SU-DHL-6 (cell line): ENCODE results near the gene UBASH3A.

Source experiments
- CTCF ChIP-seq: fragments of 200-600 bp; sonication (generic); IDR thresholded peaks from one replicate; pipeline ENCODE4 v1.5.1; 2017; ENCODE audit warnings: antibody characterized with exemption, mild to moderate bottlenecking, low read length, moderate library complexity; ENCODE audit not compliant: insufficient read depth, poor library complexity, severe bottlenecking
- EZH2phosphoT487 ChIP-seq: fragments of 200-600 bp; sonication (generic), shearing (Covaris generic); conservative IDR thresholded peaks from 2 replicates; pipeline ENCODE4 v1.6.1; 2018; ENCODE audit warnings: mild to moderate bottlenecking, antibody characterized with exemption, low read length, moderate library complexity, mixed read lengths

- TF ChIP-seq CTCF (no peak), EZH2phosphoT487 (no peak)
Measured at GRCh38 chr21:42406201-42406621, 2.5 kb downstream of the UBASH3A start.
